HepG2 (cell line): ENCODE results near the gene MARF1. TPM values are rescaled to one million over a fixed set of nuclear protein-coding genes. Genes with fewer than 3 reads are reported as not detected.

ENCODE experiments used
- ATAC-seq: fragments of 200-7000 bp; cut with Tn5 transposase; 3 replicates; pipeline ENCODE4 v1.9.1; 2020; ENCODE audit warnings: mild to moderate bottlenecking, moderate library complexity
- BruUV-seq: library from RNA; stranded (reverse); fragments of 400-500 nt; replicated peaks from 2 replicates; lab custom pipeline; 2021; lab: Mats Ljungman, UMichigan
- CTCF ChIA-PET: fragments of 300-600 bp; formaldehyde crosslinking; extraction: SDS; loops from one replicate; lab custom pipeline; 2021; ENCODE audit warnings: low total read pairs, inconsistent platforms, low intra/inter-chr PET ratio; lab: Yijun Ruan, JAX
- POLR2A ChIA-PET: fragments of 350-600 bp; sonication (Branson Sonifier 250); formaldehyde crosslinking; loops from one replicate; lab custom pipeline; 2020; ENCODE audit warnings: antibody characterized with exemption, inconsistent platforms; lab: Yijun Ruan, JAX
- DNase-seq: peaks from one replicate; pipeline ENCODE4 v3.0.0-alpha.2; 2015; ENCODE audit warnings: low spot score
- FAIRE-seq: peaks from 3 replicates; lab custom pipeline; 2011; peaks lifted over from hg19 to GRCh38; lab: Jason Lieb, UNC
- H2AFZ ChIP-seq: one replicate; pipeline ENCODE4 v1.6.1; 2011; ENCODE audit warnings: low read length, inconsistent platforms
- H3K27ac ChIP-seq: fragments of 300-600 bp; 3 replicates; pipeline ENCODE4 v1.8.0; 2011; ENCODE audit warnings: mixed run types, mild to moderate bottlenecking, mixed read lengths, low read length, inconsistent platforms; ENCODE audit not compliant: insufficient read depth; ENCODE audit errors: extremely low read length
- H3K27me3 ChIP-seq, 2 experiments: fragments of 200-600 bp in 1 of 2; 2 replicates in 1 of 2; 3 replicates in 1 of 2; pipeline versions ENCODE4 v1.6.0 to v1.8.0; 2011; ENCODE audit warnings: low read length in 2 of 2, mild to moderate bottlenecking in 2 of 2, moderate library complexity in 2 of 2, inconsistent platforms in 1 of 2; ENCODE audit not compliant: insufficient read depth in 2 of 2, control insufficient read depth in 1 of 2
- H3K36me3 ChIP-seq, 2 experiments: fragments of 200-600 bp in 1 of 2; replicated peaks in 1 of 2; 2 replicates in 1 of 2; 3 replicates in 1 of 2; pipeline versions ENCODE4 v1.5.1 to v1.8.0; 2011; ENCODE audit warnings: low read length in 2 of 2, inconsistent platforms in 1 of 2; ENCODE audit not compliant: insufficient read depth in 2 of 2, control insufficient read depth in 1 of 2
- H3K4me1 ChIP-seq: 2 replicates; pipeline ENCODE4 v1.5.1; 2012; ENCODE audit warnings: low read length, inconsistent platforms; ENCODE audit not compliant: insufficient read depth
- H3K4me2 ChIP-seq: 2 replicates; pipeline ENCODE4 v1.6.0; 2011; ENCODE audit warnings: low read depth, low read length, inconsistent platforms
- H3K4me3 ChIP-seq, 3 experiments: fragments of 200-600 bp in 1 of 3; sonication (generic), shearing (Covaris generic) in 1 of 3; replicated peaks in 1 of 3; 2 replicates each; pipeline ENCODE4 v1.5.1; 2011 to 2016; ENCODE audit warnings: low read length in 3 of 3, inconsistent platforms in 2 of 3, low read depth in 2 of 3, mild to moderate bottlenecking in 2 of 3, control low read depth in 1 of 3, mixed read lengths in 1 of 3; ENCODE audit not compliant: insufficient read depth in 1 of 3
- H3K79me2 ChIP-seq: one replicate; pipeline ENCODE4 v1.6.1; 2011; ENCODE audit warnings: low read length, inconsistent platforms; ENCODE audit not compliant: insufficient read depth
- H3K9ac ChIP-seq: 2 replicates; pipeline ENCODE4 v1.6.0; 2011; ENCODE audit warnings: mild to moderate bottlenecking, low read depth, low read length, inconsistent platforms; ENCODE audit not compliant: insufficient read depth
- H3K9me3 ChIP-seq: 2 replicates; pipeline ENCODE4 v1.5.1; 2012; ENCODE audit warnings: mild to moderate bottlenecking, low read length
- H4K20me1 ChIP-seq: 2 replicates; pipeline ENCODE4 v1.6.0; 2011; ENCODE audit warnings: inconsistent platforms, mild to moderate bottlenecking, low read length, moderate library complexity; ENCODE audit not compliant: insufficient read depth
- FOXJ3 ChIP-seq: sonication (generic); formaldehyde crosslinking; IDR thresholded peaks from 2 replicates; pipeline ENCODE4 v1.4.0; 2020; ENCODE audit warnings: missing genetic modification reagents, mild to moderate bottlenecking, borderline replicate concordance
- FUBP1 ChIP-seq: sonication (generic); formaldehyde crosslinking; IDR thresholded peaks from 2 replicates; pipeline ENCODE4 v1.5.1; 2020; ENCODE audit warnings: missing genetic modification reagents, mild to moderate bottlenecking, borderline replicate concordance
- GLI4 ChIP-seq: sonication (generic); formaldehyde crosslinking; IDR thresholded peaks from 2 replicates; pipeline ENCODE4 v1.5.1; 2020; ENCODE audit warnings: missing genetic modification reagents, mild to moderate bottlenecking, moderate library complexity, borderline replicate concordance
- NBN ChIP-seq: fragments of 450-650 bp; conservative IDR thresholded peaks from 2 replicates; pipeline ENCODE4 v1.6.1; 2017
- SMAD1 ChIP-seq: sonication (generic); formaldehyde crosslinking; IDR thresholded peaks from 2 replicates; pipeline ENCODE4 v1.4.0; 2020; ENCODE audit warnings: missing genetic modification reagents, low read depth, mild to moderate bottlenecking, borderline replicate concordance
- SOX6 ChIP-seq, 2 experiments: fragments of 450-650 bp in 1 of 2; sonication (generic) in 1 of 2; formaldehyde crosslinking in 1 of 2; IDR thresholded peaks; 2 replicates each; pipeline versions ENCODE4 v1.4.0 to v1.6.1; 2017 to 2020; ENCODE audit warnings: antibody characterized with exemption in 1 of 2, mild to moderate bottlenecking in 1 of 2, missing genetic modification reagents in 1 of 2
- ZMAT3 ChIP-seq: sonication (generic); formaldehyde crosslinking; conservative IDR thresholded peaks from 2 replicates; pipeline ENCODE4 v1.7.0; 2021; ENCODE audit warnings: missing genetic modification reagents
- ZNF121 ChIP-seq: sonication (generic); formaldehyde crosslinking; IDR thresholded peaks from 2 replicates; pipeline ENCODE4 v1.5.0; 2020; ENCODE audit warnings: mild to moderate bottlenecking, missing genetic modification reagents
- ZNF441 ChIP-seq: sonication (generic); formaldehyde crosslinking; IDR thresholded peaks from 2 replicates; pipeline ENCODE4 v1.7.0; 2021; ENCODE audit warnings: missing genetic modification reagents, borderline replicate concordance
- ZNF576 ChIP-seq: sonication (generic); formaldehyde crosslinking; IDR thresholded peaks from 2 replicates; pipeline ENCODE4 v1.4.0; 2020; ENCODE audit warnings: mild to moderate bottlenecking, missing genetic modification reagents
- ZNF749 ChIP-seq: sonication (generic); formaldehyde crosslinking; IDR thresholded peaks from 2 replicates; pipeline ENCODE4 v1.8.0; 2022; ENCODE audit warnings: mild to moderate bottlenecking, missing genetic modification reagents, moderate library complexity, borderline replicate concordance
- WGBS: methylation state at CpG from one replicate; pipeline ENCODE4 v1.1.6; 2017; ENCODE audit warnings: low lambda C conversion rate; 5-methylcytosine and 5-hydroxymethylcytosine counted together
- in situ Hi-C: cut with HindIII; loops from 2 replicates; pipeline ENCODE4 v1.10.0; 2017; ENCODE audit warnings: low pct_unique_long_range_greater_than_20kb; ENCODE audit not compliant: extremely low pct_ligation_motif_present
- intact Hi-C: fragments of 100-400 bp; cut with micrococcal nuclease; formaldehyde crosslinking; loops from one replicate; pipeline ENCODE4 v1.10.0; 2022; ENCODE audit not compliant: unreplicated experiment
- polyA plus RNA-seq, 8 experiments: library from polyadenylated mRNA; depleted of rRNA in 3 of 8; stranded (reverse) in 7 of 8; unstranded in 1 of 8; fragments of >200 nt; fragmentation: Illumina TruSeq in 4 of 8; extraction: Trizol in 4 of 8; gene quantifications; 2 replicates each; pipeline versions ENCODE4 v1.2.1 to v1.2.3, GENCODE V29; 2011 to 2016; ENCODE audit warnings: low read depth in 4 of 8, missing spikeins in 1 of 8, mixed read lengths in 1 of 8; ENCODE audit not compliant: insufficient read depth in 1 of 8
- total RNA-seq, 5 experiments: library from RNA; depleted of rRNA; stranded (reverse); fragments of >200 nt; fragmentation: Illumina TruSeq; extraction: Trizol; gene quantifications; 2 replicates each; pipeline ENCODE4 v1.2.3, GENCODE V29; 2016; ENCODE audit warnings: low read depth in 1 of 5
- TF ChIP-seq, protein P1 (sequence below): sonication (generic); formaldehyde crosslinking; IDR thresholded peaks from 2 replicates; pipeline ENCODE4 v1.4.0; 2020; ENCODE audit warnings: mild to moderate bottlenecking, missing genetic modification reagents
- TF ChIP-seq, protein P2 (sequence below): sonication (generic); formaldehyde crosslinking; IDR thresholded peaks from 2 replicates; pipeline ENCODE4 v1.4.0; 2020; ENCODE audit warnings: mild to moderate bottlenecking, missing genetic modification reagents

Gene MARF1
- total and polyA plus RNA-seq, 2 of the 13 experiments (the other 11 are each of a cell fraction or from before 2014, with no cell fraction given) = 8.7 to 20.7 TPM

DNA sequence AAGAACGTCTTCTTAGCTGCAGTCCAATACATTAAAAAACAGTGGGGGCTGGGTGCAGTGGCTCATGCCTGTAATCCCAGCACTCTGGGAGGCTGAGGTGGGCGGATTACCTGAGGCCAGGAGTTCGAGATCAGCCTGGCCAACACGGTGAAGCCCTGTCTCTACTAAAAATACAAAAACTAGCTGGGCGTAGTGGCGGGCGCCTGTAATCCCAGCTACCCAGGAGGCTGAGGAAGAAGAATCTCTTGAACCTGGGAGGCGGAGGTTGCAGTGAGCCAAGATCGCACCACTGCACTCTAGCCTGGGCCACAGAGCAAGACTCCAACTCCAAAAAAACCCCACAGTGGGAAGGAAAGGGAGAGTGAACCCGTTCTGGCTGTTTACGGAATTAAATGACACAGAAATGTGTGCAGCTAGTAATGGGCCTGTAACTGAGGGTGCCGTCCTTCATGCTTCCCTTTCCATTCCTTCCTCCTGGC lies 35.7 kb downstream of the MARF1 start (continued):
- TF ChIP-seq GLI4 = 0 out of 2 replicates have a peak, but pooled peaks have one; percentile 38
- TF ChIP-seq ZNF749 (CRISPR knock-in tag) = 0 out of 2 replicates have a peak, but pooled peaks have one; percentile 54
- peak; percentile 60 for TF ChIP-seq ZNF121 (CRISPR knock-in tag)

DNA sequence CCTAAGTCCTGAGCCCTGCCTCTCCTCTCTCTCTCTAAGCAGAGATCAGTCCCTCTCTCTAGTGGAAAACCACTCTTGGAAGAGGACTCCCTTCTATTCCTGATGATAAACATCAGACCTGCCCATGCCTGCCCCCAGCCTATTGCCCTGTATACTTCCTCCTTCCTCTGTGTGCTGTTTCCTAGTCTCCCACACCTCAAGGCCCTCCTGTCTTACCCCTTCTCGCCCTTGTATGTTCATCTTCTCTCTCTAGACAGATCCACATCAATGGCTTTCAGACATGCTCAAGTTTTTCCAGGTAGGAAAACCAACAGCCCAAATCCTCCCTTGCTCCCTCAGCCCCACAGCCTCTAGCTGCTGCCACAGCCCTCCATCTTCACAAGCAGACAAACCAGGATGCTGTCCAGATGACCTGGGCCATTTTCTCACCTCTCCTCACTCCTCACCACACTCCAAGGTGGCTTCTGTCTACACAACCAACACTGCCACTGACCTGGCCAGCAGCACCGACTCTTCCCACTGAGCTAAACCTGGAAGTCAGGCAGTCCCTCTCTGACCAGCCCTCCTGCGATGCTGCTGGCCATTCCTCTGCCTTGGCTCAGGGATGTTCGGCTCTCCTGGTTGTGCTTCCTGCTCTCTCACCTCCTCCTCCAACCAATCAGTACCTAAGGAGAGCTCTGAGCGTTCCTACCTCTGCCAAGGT lies 36.3 kb downstream of the MARF1 start:
- Histone ChIP-seq H3K4me1 (peaks cover 54% of the 10 kb centered on the region), H3K79me2 (no peaks in the 10 kb centered on the region), H3K4me3 (no peak overlapping the region), H3K9ac (no peak overlapping the region), H3K27ac (no peak overlapping the region), H3K27me3 (no peaks in the 10 kb centered on the region), H3K9me3 (no peaks in the 10 kb centered on the region), H3K36me3 (peaks cover 28 to 52% of the 10 kb centered on the region in 2 experiments), H3K4me2 (no peak overlapping the region), H2AFZ (no peak overlapping the region), H4K20me1 (no peaks in the 10 kb centered on the region)
- in situ Hi-C loops = no loop called here
- intact Hi-C loops = no loop called here
- ATAC-seq (no peak), FAIRE-seq (no peak), DNase-seq (no peak)
- ChIA-PET CTCF (no interaction called here), POLR2A (interaction anchor here (1.2 to 6.0 kb wide), 5 partner anchors 9 to 36 kb away, joined by 4 to 89 read pairs (median 46); partner anchors contain the start of gene MARF1)
- BruUV-seq = no TSS peak
- WGBS = 96% methylated on average over 5 of the region's 5 CpGs
- TF ChIP-seq FOXJ3 (CRISPR knock-in tag) (no peak), ZNF576 (CRISPR knock-in tag) (0 out of 2 replicates have a peak, but pooled peaks have one; percentile 16), NBN (no peak), ZMAT3 (CRISPR knock-in tag) (peak; percentile 57; the same call in 1 of the 2 replicates), FUBP1 (CRISPR knock-in tag) (0 out of 2 replicates have a peak, but pooled peaks have one; percentile 75), SMAD1 (CRISPR knock-in tag) (0 out of 2 replicates have a peak, but pooled peaks have one; percentile 19), ZNF441 (CRISPR knock-in tag) (peak; percentile 32; the same call in 1 of the 2 replicates), SOX6 (IDR thresholded peaks at IDR 0.05) (no peak), SOX6 (CRISPR knock-in tag; IDR thresholded peaks at IDR 0.05) (0 out of 2 replicates have a peak, but pooled peaks have one; percentile 17)
- TF ChIP-seq, protein P1, sequence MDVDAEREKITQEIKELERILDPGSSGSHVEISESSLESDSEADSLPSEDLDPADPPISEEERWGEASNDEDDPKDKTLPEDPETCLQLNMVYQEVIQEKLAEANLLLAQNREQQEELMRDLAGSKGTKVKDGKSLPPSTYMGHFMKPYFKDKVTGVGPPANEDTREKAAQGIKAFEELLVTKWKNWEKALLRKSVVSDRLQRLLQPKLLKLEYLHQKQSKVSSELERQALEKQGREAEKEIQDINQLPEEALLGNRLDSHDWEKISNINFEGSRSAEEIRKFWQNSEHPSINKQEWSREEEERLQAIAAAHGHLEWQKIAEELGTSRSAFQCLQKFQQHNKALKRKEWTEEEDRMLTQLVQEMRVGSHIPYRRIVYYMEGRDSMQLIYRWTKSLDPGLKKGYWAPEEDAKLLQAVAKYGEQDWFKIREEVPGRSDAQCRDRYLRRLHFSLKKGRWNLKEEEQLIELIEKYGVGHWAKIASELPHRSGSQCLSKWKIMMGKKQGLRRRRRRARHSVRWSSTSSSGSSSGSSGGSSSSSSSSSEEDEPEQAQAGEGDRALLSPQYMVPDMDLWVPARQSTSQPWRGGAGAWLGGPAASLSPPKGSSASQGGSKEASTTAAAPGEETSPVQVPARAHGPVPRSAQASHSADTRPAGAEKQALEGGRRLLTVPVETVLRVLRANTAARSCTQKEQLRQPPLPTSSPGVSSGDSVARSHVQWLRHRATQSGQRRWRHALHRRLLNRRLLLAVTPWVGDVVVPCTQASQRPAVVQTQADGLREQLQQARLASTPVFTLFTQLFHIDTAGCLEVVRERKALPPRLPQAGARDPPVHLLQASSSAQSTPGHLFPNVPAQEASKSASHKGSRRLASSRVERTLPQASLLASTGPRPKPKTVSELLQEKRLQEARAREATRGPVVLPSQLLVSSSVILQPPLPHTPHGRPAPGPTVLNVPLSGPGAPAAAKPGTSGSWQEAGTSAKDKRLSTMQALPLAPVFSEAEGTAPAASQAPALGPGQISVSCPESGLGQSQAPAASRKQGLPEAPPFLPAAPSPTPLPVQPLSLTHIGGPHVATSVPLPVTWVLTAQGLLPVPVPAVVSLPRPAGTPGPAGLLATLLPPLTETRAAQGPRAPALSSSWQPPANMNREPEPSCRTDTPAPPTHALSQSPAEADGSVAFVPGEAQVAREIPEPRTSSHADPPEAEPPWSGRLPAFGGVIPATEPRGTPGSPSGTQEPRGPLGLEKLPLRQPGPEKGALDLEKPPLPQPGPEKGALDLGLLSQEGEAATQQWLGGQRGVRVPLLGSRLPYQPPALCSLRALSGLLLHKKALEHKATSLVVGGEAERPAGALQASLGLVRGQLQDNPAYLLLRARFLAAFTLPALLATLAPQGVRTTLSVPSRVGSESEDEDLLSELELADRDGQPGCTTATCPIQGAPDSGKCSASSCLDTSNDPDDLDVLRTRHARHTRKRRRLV = 0 out of 2 replicates have a peak, but pooled peaks have one; percentile 19
- TF ChIP-seq, protein P2, sequence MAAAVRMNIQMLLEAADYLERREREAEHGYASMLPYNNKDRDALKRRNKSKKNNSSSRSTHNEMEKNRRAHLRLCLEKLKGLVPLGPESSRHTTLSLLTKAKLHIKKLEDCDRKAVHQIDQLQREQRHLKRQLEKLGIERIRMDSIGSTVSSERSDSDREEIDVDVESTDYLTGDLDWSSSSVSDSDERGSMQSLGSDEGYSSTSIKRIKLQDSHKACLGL (CRISPR knock-in tag) = no peak; the same call in 1 of the 2 replicates
